BJ (cell line): Measurements from ENCODE around the gene ACBD4. TPM values are rescaled to one million over a fixed set of nuclear protein-coding genes. Genes with fewer than 3 reads are reported as not detected.

Source experiments
- CTCF ChIA-PET: fragments of 350-600 bp; formaldehyde crosslinking; extraction: SDS; loops from one replicate; lab custom pipeline; 2021; ENCODE audit warnings: antibody characterized with exemption, inconsistent platforms; lab: Yijun Ruan, JAX
- POLR2A ChIA-PET: fragments of 300-600 bp; sonication (Branson Sonifier 250); formaldehyde crosslinking; extraction: SDS; loops from one replicate; lab custom pipeline; 2021; ENCODE audit warnings: antibody characterized with exemption; lab: Charles Lee
- DNase-seq: peaks from one replicate; pipeline ENCODE4 v3.0.0-alpha.2; 2011; ENCODE audit warnings: low read depth
- H3K27me3 ChIP-seq: 2 replicates; pipeline ENCODE4 v1.6.0; 2011; ENCODE audit warnings: low read length; ENCODE audit not compliant: control insufficient read depth, insufficient read depth
- H3K36me3 ChIP-seq: 2 replicates; pipeline ENCODE4 v1.5.1; 2011; ENCODE audit warnings: low read length; ENCODE audit not compliant: control insufficient read depth, insufficient read depth
- H3K4me3 ChIP-seq: 2 replicates; pipeline ENCODE4 v1.5.1; 2011; ENCODE audit warnings: low read depth, mild to moderate bottlenecking, control low read depth, low read length
- polyA plus RNA-seq: library from polyadenylated mRNA; depleted of rRNA; stranded (reverse); fragments of >200 nt; gene quantifications from 2 replicates; pipeline ENCODE4 v1.2.3, GENCODE V29; 2011
- TF ChIP-seq, protein P1 (sequence below): IDR thresholded peaks from 2 replicates; pipeline ENCODE4 v1.5.1; 2011; ENCODE audit warnings: low read depth, mild to moderate bottlenecking, control low read depth, inconsistent platforms, low read length, moderate library complexity; ENCODE audit not compliant: insufficient read depth

Gene ACBD4
- polyA plus RNA-seq, 1 experiment = 7.3 TPM

DNA sequence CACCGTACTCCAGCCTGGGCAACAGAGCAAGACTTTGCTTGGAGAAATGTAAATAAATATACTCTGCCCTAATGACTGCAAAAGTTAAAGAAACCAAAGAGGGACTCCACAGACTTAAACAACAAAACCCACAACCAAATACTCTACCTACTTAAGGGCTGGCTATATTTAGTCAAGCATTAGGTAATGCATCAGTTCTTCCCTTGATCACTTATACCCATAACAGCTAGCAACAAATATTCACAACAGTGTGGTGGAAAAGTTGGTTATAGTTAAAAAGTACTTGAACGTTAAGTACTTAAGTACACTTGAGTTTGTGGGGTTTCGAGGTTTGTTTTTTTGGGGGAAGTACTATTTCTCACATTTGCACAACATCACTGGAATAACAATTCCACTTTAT is 20.8 kb downstream of the ACBD4 start:
- ChIA-PET CTCF (interaction anchor here (1.3 to 2.9 kb wide), 4 partner anchors 12 to 62 kb away, joined by 3 to 17 read pairs (median 9); partner anchors contain the start of gene ACBD4), POLR2A (no interaction called here)
- H3K4me3 ChIP-seq = no peak overlapping the region

DNA sequence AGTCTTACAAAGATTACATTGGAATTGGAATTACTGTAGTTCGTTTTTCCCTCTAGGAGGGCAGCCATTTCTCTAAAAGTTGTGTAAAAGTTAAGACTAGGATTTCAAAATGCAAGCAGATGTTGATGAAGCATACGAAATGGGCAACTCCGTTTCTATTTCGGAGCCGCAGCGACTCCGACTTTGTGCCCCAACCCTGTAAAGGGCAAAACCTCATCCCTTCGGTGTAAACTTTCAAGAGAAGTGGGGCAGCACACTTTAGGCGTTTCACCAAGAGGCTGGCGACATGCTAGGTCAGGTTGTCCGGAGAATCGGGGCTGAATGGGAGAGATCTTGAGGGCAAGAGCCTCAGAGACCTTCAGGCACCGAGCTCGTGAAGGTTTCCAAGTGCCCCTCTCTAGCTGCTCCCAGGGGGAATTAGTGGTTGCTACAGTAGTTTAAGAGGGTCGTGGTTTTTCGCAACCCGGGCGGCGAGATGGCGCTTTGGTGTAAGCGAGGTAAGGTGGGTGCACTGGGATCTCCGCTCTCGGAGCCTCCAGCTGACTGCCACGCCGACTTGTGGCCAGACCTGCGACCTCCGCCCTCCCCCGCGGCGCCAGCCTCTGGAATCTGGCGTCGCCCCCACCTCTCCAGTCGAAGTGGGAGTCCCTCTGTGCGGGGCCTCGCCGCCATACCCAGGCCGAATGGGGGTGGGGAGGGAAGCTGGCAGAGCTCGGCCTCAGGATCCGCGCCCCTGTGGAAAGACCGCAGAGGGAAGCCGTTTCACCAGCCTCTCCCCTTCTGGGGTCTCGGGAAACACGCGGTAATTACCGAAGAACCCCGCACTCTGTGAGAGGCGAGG is 25.2 kb downstream of the ACBD4 start:
- TF ChIP-seq, protein P1, sequence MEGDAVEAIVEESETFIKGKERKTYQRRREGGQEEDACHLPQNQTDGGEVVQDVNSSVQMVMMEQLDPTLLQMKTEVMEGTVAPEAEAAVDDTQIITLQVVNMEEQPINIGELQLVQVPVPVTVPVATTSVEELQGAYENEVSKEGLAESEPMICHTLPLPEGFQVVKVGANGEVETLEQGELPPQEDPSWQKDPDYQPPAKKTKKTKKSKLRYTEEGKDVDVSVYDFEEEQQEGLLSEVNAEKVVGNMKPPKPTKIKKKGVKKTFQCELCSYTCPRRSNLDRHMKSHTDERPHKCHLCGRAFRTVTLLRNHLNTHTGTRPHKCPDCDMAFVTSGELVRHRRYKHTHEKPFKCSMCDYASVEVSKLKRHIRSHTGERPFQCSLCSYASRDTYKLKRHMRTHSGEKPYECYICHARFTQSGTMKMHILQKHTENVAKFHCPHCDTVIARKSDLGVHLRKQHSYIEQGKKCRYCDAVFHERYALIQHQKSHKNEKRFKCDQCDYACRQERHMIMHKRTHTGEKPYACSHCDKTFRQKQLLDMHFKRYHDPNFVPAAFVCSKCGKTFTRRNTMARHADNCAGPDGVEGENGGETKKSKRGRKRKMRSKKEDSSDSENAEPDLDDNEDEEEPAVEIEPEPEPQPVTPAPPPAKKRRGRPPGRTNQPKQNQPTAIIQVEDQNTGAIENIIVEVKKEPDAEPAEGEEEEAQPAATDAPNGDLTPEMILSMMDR = 0 out of 2 replicates have a peak, but pooled peaks have one; percentile 23
- Histone ChIP-seq H3K4me3 (peak overlapping the region; percentile 81), H3K36me3 (no peaks in the 10 kb centered on the region), H3K27me3 (no peaks in the 10 kb centered on the region)
- ChIA-PET POLR2A (interaction anchor here (0.6 to 2.4 kb wide), 3 partner anchors 11 to 959 kb away, joined by 5 to 66 read pairs (median 7); partner anchors contain the start of gene HEXIM1), CTCF (interaction anchor here (0.6 to 8.3 kb wide), 6 partner anchors 10 to 38 kb away, joined by 3 to 83 read pairs (median 14); partner anchors contain the start of genes ACBD4 and HEXIM1)
- no peak for DNase-seq

More for the DNA sequence above, 20.8 kb downstream of the ACBD4 start:
- Histone ChIP-seq H3K27me3 (no peaks in the 10 kb centered on the region), H3K36me3 (no peaks in the 10 kb centered on the region)
- TF ChIP-seq, protein P1 = no peak
- no peak for DNase-seq

DNA sequence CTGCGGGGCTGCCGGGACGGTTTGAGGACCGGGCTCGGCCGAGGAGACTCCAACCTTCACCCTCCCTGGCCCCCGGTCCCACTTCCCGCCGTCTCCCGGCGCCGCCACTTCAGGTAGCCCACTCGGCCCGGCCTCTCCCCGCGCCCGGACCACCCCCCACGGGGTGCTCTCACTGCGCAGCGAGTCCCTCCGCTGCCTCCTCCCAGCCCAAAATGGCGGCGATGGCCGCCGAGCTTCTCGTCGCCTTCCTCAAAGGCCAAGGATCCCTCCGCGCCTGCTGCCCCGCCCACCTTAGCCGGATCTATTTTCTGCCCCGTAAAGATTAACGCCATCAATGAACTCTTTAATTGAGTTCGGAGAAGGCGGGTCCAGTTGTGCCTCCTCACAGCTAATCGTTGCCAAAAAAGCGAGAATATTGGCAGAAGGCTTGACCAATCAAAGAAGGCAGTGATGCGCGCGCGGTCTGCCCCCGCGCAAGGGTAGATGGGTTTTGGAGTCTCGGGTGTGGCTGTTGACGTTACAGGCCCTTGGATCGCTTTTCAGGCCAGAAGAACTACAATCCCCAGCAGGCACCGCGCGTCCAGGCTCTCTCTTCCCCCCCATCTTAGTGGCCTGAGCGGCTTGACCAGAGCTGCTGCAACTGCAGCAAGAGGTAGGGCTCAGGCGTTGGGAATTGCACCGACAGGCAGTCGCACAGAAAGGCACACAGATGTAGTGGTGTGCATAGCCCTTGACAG is 26.0 kb downstream of the ACBD4 start, which contains the start of gene HEXIM2:
Gene HEXIM2 (plus strand): TSS at position 588 of the 737 bp plus-strand sequence. CDS start 919 bp downstream, outside the sequence.
- Histone ChIP-seq H3K4me3 (peak within 1 kb of the TSS; percentile 81), H3K27me3 (no peaks in the 10 kb centered on the region), H3K36me3 (no peaks in the 10 kb centered on the region)
- TF ChIP-seq, protein P1 = no peak
- peak; percentile 99 for DNase-seq
- ChIA-PET POLR2A (interaction anchor here (0.6 to 2.4 kb wide), 3 partner anchors 12 to 960 kb away, joined by 5 to 66 read pairs (median 7); partner anchors contain the start of gene HEXIM1), CTCF (interaction anchor here (0.6 to 8.3 kb wide), 5 partner anchors 9 to 37 kb away, joined by 3 to 83 read pairs (median 21); partner anchors contain the start of genes ACBD4 and HEXIM1)

DNA sequence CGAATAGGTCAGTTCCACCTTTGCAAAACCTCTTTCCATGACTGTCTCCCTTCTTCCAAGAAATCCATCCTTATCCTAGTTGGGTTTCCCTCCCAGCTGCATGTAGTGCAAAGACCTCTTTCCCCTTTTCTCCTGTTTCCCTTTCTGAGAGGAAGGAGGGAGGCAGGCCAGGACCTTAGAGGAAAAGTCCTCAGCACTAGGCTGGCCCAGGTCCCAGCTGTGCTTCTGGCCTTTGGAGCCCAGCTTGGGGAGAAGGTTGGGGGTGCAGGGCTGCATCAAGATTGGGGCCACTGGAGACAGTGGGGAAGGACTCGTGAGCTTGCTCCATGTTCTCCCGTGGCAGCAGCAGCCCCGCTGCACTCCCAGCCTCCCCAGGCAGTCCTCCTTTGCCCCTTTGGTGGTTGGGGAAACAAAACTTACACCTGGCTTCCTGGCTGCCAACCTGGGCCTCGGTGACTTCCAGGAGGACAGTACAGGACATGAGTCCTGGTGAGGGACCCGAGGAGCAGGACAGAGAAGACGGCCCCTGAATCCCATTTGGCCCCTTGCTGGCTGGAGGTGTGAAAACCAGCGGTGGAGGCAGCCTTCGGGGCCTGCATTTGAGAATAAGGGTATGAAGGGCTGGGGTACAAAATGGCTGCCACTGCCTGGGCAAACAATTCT is 26.7 kb downstream of the ACBD4 start:
- CTCF ChIA-PET = interaction anchor here (1.5 to 8.3 kb wide), 4 partner anchors 8 to 36 kb away, joined by 6 to 83 read pairs (median 21); partner anchors contain the start of genes ACBD4 and HEXIM1
- peak overlapping the region; percentile 6; the same call in 1 of the 2 replicates for H3K4me3 ChIP-seq
- no peaks in the 10 kb centered on the region for H3K36me3 ChIP-seq
- POLR2A ChIA-PET = interaction anchor here (2.4 kb wide), 1 partner anchor 12 kb away, joined by 66 read pairs; the partner anchor contains the start of gene HEXIM1
- DNase-seq = no peak
- TF ChIP-seq, protein P1 = no peak
- H3K27me3 ChIP-seq = no peaks in the 10 kb centered on the region
